GM12878 (cell line): ENCODE measurements around the gene ACE2. TPM values are rescaled to one million over a fixed set of nuclear protein-coding genes. Genes with fewer than 3 reads are reported as not detected.

Source experiments
- ATAC-seq: fragments of 200-7000 bp; cut with Tn5 transposase; 3 replicates; pipeline ENCODE4 v1.9.1; 2020; ENCODE audit warnings: mild to moderate bottlenecking, moderate library complexity
- BruUV-seq: library from RNA; stranded (reverse); fragments of 400-500 nt; replicated peaks from 2 replicates; lab custom pipeline; 2021; lab: Mats Ljungman, UMichigan
- CTCF ChIA-PET: fragments of 300-600 bp; sonication (Branson Sonifier 250); formaldehyde crosslinking; extraction: SDS; loops from one replicate; lab custom pipeline; 2021; ENCODE audit warnings: inconsistent platforms; lab: Yijun Ruan, JAX
- POLR2A ChIA-PET: fragments of 350-600 bp; formaldehyde crosslinking; extraction: SDS; loops from one replicate; lab custom pipeline; 2021; ENCODE audit warnings: inconsistent platforms; lab: Charles Lee
- RAD21 ChIA-PET: fragments of 300-600 bp; sonication (Branson Sonifier 250); formaldehyde crosslinking; loops from one replicate; lab custom pipeline; 2023; ENCODE audit warnings: antibody characterized with exemption; ENCODE audit not compliant: unreplicated experiment; lab: Charles Lee
- SMC1A ChIA-PET: fragments of 300-600 bp; sonication (Branson Sonifier 250); formaldehyde crosslinking; loops from one replicate; lab custom pipeline; 2023; ENCODE audit not compliant: unreplicated experiment, uncharacterized antibody; lab: Charles Lee
- DNase-seq: peaks from one replicate; pipeline ENCODE4 v3.0.0-alpha.2; 2011; ENCODE audit warnings: low read depth, low spot score
- FAIRE-seq: peaks from 3 replicates; lab custom pipeline; 2011; peaks lifted over from hg19 to GRCh38; lab: Jason Lieb, UNC
- H2AFZ ChIP-seq: 2 replicates; pipeline ENCODE4 v1.6.0; 2011; ENCODE audit warnings: low read depth, low read length, control low read depth; ENCODE audit not compliant: control insufficient read depth
- H3K27ac ChIP-seq: 2 replicates; pipeline ENCODE4 v1.5.1; 2011; ENCODE audit warnings: control low read depth; ENCODE audit not compliant: control insufficient read depth, insufficient read depth
- H3K27me3 ChIP-seq, 2 experiments: replicated peaks in 1 of 2; 2 replicates each; pipeline versions ENCODE4 v1.6.0 to v1.6.1; 2011; ENCODE audit warnings: low read length in 1 of 2; ENCODE audit not compliant: control insufficient read depth in 2 of 2, insufficient read depth in 2 of 2
- H3K36me3 ChIP-seq, 2 experiments: 2 replicates each; pipeline ENCODE4 v1.5.1; 2011; ENCODE audit warnings: low read length in 1 of 2; ENCODE audit not compliant: control insufficient read depth in 2 of 2, insufficient read depth in 2 of 2
- H3K4me1 ChIP-seq: 2 replicates; pipeline ENCODE4 v1.6.1; 2011; ENCODE audit warnings: mild to moderate bottlenecking, low read length, moderate library complexity, mixed read lengths; ENCODE audit not compliant: control insufficient read depth, insufficient read depth
- H3K4me2 ChIP-seq: 2 replicates; pipeline ENCODE4 v1.6.0; 2011; ENCODE audit warnings: control low read depth; ENCODE audit not compliant: control insufficient read depth, insufficient read depth
- H3K4me3 ChIP-seq: fragments of 200-600 bp; sonication (generic); 2 replicates; pipeline ENCODE4 v1.5.1; 2016
- H3K79me2 ChIP-seq: 2 replicates; pipeline ENCODE4 v1.6.0; 2011; ENCODE audit warnings: low read length; ENCODE audit not compliant: control insufficient read depth, insufficient read depth
- H3K9ac ChIP-seq: 2 replicates; pipeline ENCODE4 v1.8.0; 2011; ENCODE audit warnings: low read length, control low read depth, mixed read lengths; ENCODE audit not compliant: control insufficient read depth, insufficient read depth
- H3K9me3 ChIP-seq: replicated peaks from 3 replicates; pipeline ENCODE4 v1.5.1; 2011; ENCODE audit warnings: mild to moderate bottlenecking, low read length; ENCODE audit not compliant: control insufficient read depth, insufficient read depth
- H4K20me1 ChIP-seq: 2 replicates; pipeline ENCODE4 v1.6.0; 2011; ENCODE audit not compliant: control insufficient read depth, insufficient read depth
- BMI1 ChIP-seq: fragments of 450-650 bp; IDR thresholded peaks from 2 replicates; pipeline ENCODE4 v1.6.1; 2016; ENCODE audit warnings: mild to moderate bottlenecking, moderate library complexity, borderline replicate concordance
- CREB1 ChIP-seq: IDR thresholded peaks from 2 replicates; pipeline ENCODE4 v1.6.1; 2012; ENCODE audit warnings: low read depth, mild to moderate bottlenecking, inconsistent platforms
- JUNB ChIP-seq: IDR thresholded peaks from 2 replicates; pipeline ENCODE4 v1.6.1; 2016; ENCODE audit warnings: antibody characterized with exemption, mild to moderate bottlenecking
- MXI1 ChIP-seq: fragments of 150-350 bp; IDR thresholded peaks from 2 replicates; pipeline ENCODE4 v1.6.1; 2011; ENCODE audit warnings: low read depth, mild to moderate bottlenecking, inconsistent platforms, low read length, improper control_type of control experiment
- NRF1 ChIP-seq: conservative IDR thresholded peaks from 2 replicates; pipeline ENCODE4 v1.6.1; 2011; ENCODE audit warnings: mild to moderate bottlenecking, low read depth, low read length, improper control_type of control experiment
- PAX5 ChIP-seq: IDR thresholded peaks from 2 replicates; pipeline ENCODE4 v1.6.1; 2011; ENCODE audit warnings: low read depth, low read length, borderline replicate concordance
- STAT1 ChIP-seq: fragments of 450-650 bp; conservative IDR thresholded peaks from 2 replicates; pipeline ENCODE4 v1.6.1; 2014; ENCODE audit warnings: antibody characterized with exemption, mild to moderate bottlenecking
- WGBS: methylation state at CpG from one replicate; pipeline ENCODE4 v1.1.6; 2016; ENCODE audit warnings: low lambda C conversion rate; ENCODE audit not compliant: insufficient replicate concordance, insufficient coverage; ENCODE audit errors: missing lambda C conversion rate; 5-methylcytosine and 5-hydroxymethylcytosine counted together
- in situ Hi-C: fragments of 300-500 bp; cut with MboI; formaldehyde crosslinking; loops from 9 replicates; pipeline ENCODE4 v1.14.3; 2018; ENCODE audit warnings: mixed read lengths
- intact Hi-C: fragments of 100-400 bp; cut with micrococcal nuclease; formaldehyde crosslinking; loops from one replicate; pipeline ENCODE4 v1.14.2; 2022; ENCODE audit not compliant: unreplicated experiment
- polyA plus RNA-seq, 11 experiments: library from polyadenylated mRNA; depleted of rRNA in 4 of 11; unstranded in 6 of 11; stranded (reverse) in 5 of 11; fragments of >200 nt; fragmentation: Nextera tagmentation in 4 of 11; fragmentation: Illumina TruSeq in 1 of 11; extraction: Ambion mirVana in 4 of 11; extraction: Trizol in 1 of 11; gene quantifications; 1 replicate in 1 of 11; 2 replicates in 10 of 11; pipeline versions ENCODE4 v1.2.1 to v1.2.3, GENCODE V29; 2011 to 2016; ENCODE audit warnings: inconsistent platforms in 2 of 11, missing spikeins in 2 of 11, low read depth in 1 of 11
- total RNA-seq, 4 experiments: library from RNA; depleted of rRNA in 3 of 4; stranded (reverse); fragments of >200 nt in 3 of 4; fragmentation: Illumina TruSeq in 1 of 4; extraction: Trizol in 1 of 4; gene quantifications; 2 replicates each; pipeline versions ENCODE4 v1.2.1 to v1.2.3, GENCODE V29; 2013 to 2021
- TF ChIP-seq, protein P1 (sequence below): fragments of 150-350 bp; IDR thresholded peaks from 2 replicates; pipeline ENCODE4 v1.6.1; 2014; ENCODE audit warnings: mild to moderate bottlenecking, low read depth, low read length
- TF ChIP-seq, protein P2 (sequence below): IDR thresholded peaks from 2 replicates; pipeline ENCODE4 v1.6.1; 2012; ENCODE audit warnings: low read depth, low read length, improper control_type of control experiment
- TF ChIP-seq, protein P3 (sequence below): IDR thresholded peaks from 2 replicates; pipeline ENCODE4 v1.6.1; 2011; ENCODE audit warnings: borderline replicate concordance, low read depth, mild to moderate bottlenecking, moderate library complexity, mixed read lengths, low read length; ENCODE audit not compliant: insufficient read depth; ENCODE audit errors: extremely low read length
- TF ChIP-seq, protein P4 (sequence below): IDR thresholded peaks from 2 replicates; pipeline ENCODE4 v1.6.1; 2011; ENCODE audit warnings: low read depth, mild to moderate bottlenecking, low read length, moderate library complexity, borderline replicate concordance; ENCODE audit errors: extremely low read depth
- TF ChIP-seq, protein P5 (sequence below): fragments of 450-650 bp; IDR thresholded peaks from 2 replicates; pipeline ENCODE4 v1.6.1; 2016; ENCODE audit warnings: mild to moderate bottlenecking, moderate library complexity, borderline replicate concordance

Gene ACE2
- total and polyA plus RNA-seq, 10 of the 15 experiments (the other 5 are each of a cell fraction or from before 2014, with no cell fraction given) = 0.04 TPM; not detected in 9

DNA sequence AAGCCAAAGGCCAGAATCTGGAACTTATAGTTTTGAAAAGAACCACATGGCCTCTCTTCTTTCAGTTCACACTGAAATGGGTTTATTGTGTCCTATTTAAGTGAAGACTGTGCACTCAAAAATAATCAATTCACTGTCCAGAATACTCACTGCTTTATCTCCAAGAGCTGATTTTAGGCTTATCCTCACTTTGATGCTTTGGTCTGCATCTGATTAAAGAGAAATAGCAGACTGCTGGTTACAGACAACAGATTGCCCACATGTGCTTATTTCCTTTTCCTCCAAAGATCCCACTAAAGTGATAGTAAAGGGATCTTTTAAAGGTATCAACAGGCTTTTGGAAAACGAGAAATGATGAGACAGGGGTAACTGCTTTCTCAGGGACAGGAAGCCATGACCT lies 30.6 kb downstream of the ACE2 start (continued):
- TF ChIP-seq, protein P1, sequence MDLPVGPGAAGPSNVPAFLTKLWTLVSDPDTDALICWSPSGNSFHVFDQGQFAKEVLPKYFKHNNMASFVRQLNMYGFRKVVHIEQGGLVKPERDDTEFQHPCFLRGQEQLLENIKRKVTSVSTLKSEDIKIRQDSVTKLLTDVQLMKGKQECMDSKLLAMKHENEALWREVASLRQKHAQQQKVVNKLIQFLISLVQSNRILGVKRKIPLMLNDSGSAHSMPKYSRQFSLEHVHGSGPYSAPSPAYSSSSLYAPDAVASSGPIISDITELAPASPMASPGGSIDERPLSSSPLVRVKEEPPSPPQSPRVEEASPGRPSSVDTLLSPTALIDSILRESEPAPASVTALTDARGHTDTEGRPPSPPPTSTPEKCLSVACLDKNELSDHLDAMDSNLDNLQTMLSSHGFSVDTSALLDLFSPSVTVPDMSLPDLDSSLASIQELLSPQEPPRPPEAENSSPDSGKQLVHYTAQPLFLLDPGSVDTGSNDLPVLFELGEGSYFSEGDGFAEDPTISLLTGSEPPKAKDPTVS = no peak
- TF ChIP-seq JUNB (no peak), MXI1 (no peak), NRF1 (no peak), STAT1 (no peak), BMI1 (no peak)
- TF ChIP-seq, protein P2, sequence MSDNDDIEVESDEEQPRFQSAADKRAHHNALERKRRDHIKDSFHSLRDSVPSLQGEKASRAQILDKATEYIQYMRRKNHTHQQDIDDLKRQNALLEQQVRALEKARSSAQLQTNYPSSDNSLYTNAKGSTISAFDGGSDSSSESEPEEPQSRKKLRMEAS = no peak

DNA sequence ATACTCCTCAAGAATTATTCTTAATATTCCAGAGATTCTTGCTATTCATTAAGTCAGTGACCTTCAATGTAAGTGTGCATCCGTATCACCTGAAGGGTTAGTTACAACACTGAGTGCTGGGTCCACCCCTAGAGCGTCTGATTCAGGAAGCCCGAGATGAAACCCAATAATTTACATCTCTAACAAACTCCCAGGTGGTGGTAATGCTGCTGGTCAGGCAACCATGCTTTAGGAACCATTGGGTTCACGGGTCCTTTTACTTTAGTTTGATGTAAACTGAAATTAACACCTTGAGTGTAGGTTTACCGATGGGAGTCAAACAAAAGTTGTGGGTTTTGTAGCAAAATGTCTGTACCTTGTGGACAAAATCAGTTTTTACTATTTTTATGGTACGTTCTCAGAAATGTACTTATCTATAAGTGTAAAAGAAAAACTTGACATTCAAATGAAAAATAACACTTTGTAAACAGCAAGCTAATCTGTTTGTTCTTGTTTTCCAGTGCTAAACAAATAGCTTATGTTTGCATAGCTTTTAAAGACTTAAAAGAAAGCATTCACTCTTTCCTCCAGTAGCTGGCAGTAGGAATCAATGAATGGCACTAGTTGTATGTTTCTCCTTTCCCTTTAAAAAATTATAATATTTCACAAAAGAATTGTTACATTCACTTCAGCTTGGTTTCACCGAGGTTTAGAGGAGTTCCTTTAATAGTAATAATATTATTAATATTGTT lies 32.7 kb downstream of the ACE2 start:
- no peak overlapping the region for H3K4me2 ChIP-seq
- DNase-seq (no peak), ATAC-seq (no peak), FAIRE-seq (no peak)
- ChIA-PET RAD21 (no interaction called here), CTCF (interaction anchor here (0.7 to 1.8 kb wide), 7 partner anchors 9 to 100 kb away, joined by 3 to 5 read pairs (median 5); no protein-coding TSS in a partner anchor), SMC1A (interaction anchor here (0.7 kb wide), 1 partner anchor 91 kb away, joined by 3 read pairs; no protein-coding TSS in a partner anchor), POLR2A (no interaction called here)
- H3K4me3 ChIP-seq = no peak overlapping the region
- peaks cover 0 to 4% of the 10 kb centered on the region in 2 experiments; a peak in 1 of 4 replicates for H3K27me3 ChIP-seq
- H4K20me1 ChIP-seq = no peaks in the 10 kb centered on the region
- no TSS peak for BruUV-seq
- in situ Hi-C loops = loop anchor here (5.0 kb wide), 1 partner anchor 221 kb away; no protein-coding TSS in a partner anchor
- H3K4me1 ChIP-seq = no peaks in the 10 kb centered on the region
- H3K9me3 ChIP-seq = no peaks in the 10 kb centered on the region
- H3K9ac ChIP-seq = no peak overlapping the region
- no peaks in the 10 kb centered on the region for H3K79me2 ChIP-seq
- no peaks in the 10 kb centered on the region for H3K36me3 ChIP-seq
- 17% methylated on average over 7 of the region's 7 CpGs for WGBS
- H2AFZ ChIP-seq = no peak overlapping the region
- no peak overlapping the region for H3K27ac ChIP-seq
- intact Hi-C loops = loop anchor here (5.0 kb wide), 1 partner anchor 221 kb away; no protein-coding TSS in a partner anchor
- TF ChIP-seq, protein P3, sequence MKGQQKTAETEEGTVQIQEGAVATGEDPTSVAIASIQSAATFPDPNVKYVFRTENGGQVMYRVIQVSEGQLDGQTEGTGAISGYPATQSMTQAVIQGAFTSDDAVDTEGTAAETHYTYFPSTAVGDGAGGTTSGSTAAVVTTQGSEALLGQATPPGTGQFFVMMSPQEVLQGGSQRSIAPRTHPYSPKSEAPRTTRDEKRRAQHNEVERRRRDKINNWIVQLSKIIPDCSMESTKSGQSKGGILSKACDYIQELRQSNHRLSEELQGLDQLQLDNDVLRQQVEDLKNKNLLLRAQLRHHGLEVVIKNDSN = no peak
- TF ChIP-seq PAX5 (no peak), CREB1 (no peak)
- TF ChIP-seq, protein P4, sequence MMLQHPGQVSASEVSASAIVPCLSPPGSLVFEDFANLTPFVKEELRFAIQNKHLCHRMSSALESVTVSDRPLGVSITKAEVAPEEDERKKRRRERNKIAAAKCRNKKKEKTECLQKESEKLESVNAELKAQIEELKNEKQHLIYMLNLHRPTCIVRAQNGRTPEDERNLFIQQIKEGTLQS = no peak
- TF ChIP-seq, protein P5, sequence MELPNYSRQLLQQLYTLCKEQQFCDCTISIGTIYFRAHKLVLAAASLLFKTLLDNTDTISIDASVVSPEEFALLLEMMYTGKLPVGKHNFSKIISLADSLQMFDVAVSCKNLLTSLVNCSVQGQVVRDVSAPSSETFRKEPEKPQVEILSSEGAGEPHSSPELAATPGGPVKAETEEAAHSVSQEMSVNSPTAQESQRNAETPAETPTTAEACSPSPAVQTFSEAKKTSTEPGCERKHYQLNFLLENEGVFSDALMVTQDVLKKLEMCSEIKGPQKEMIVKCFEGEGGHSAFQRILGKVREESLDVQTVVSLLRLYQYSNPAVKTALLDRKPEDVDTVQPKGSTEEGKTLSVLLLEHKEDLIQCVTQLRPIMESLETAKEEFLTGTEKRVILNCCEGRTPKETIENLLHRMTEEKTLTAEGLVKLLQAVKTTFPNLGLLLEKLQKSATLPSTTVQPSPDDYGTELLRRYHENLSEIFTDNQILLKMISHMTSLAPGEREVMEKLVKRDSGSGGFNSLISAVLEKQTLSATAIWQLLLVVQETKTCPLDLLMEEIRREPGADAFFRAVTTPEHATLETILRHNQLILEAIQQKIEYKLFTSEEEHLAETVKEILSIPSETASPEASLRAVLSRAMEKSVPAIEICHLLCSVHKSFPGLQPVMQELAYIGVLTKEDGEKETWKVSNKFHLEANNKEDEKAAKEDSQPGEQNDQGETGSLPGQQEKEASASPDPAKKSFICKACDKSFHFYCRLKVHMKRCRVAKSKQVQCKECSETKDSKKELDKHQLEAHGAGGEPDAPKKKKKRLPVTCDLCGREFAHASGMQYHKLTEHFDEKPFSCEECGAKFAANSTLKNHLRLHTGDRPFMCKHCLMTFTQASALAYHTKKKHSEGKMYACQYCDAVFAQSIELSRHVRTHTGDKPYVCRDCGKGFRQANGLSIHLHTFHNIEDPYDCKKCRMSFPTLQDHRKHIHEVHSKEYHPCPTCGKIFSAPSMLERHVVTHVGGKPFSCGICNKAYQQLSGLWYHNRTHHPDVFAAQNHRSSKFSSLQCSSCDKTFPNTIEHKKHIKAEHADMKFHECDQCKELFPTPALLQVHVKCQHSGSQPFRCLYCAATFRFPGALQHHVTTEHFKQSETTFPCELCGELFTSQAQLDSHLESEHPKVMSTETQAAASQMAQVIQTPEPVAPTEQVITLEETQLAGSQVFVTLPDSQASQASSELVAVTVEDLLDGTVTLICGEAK = no peak
